AG08396 (cell line): Measurements from ENCODE around the gene SYNCRIP.
"Not testable (repeated sequence)": the region's sequence is repeated elsewhere in the genome, so short reads cannot be mapped to it uniquely, and the experiment has no call there.

Experiments
- DNase-seq: peaks from one replicate; pipeline ENCODE4 v3.0.0; 2012; ENCODE audit warnings: low spot score, mixed read lengths

SYNCRIP gene

GRCh38 chr6:85593438-85594196 lies 49.1 kb downstream of the SYNCRIP start, which contains the start of gene SNX14:
SNX14 (minus strand) TSS chr6:85593858; CDS start chr6:85593718, 140 bp downstream.
- peak; percentile 97 for DNase-seq

GRCh38 chr6:85592033-85592432 lies 50.7 kb downstream of the SYNCRIP start:
- DNase-seq = no peak

- DNase-seq = no peak
Observed at GRCh38 chr6:85591207-85591606, 51.5 kb downstream of the SYNCRIP start.

GRCh38 chr6:85585741-85586140 lies 56.9 kb downstream of the SYNCRIP start:
- DNase-seq = no peak

GRCh38 chr6:85582832-85583231 lies 59.9 kb downstream of the SYNCRIP start:
- not testable (repeated sequence) for DNase-seq

GRCh38 chr6:85581572-85581971 lies 61.1 kb downstream of the SYNCRIP start:
- no peak for DNase-seq

GRCh38 chr6:85580878-85581267 lies 61.8 kb downstream of the SYNCRIP start:
- DNase-seq = peak; percentile 15

- no peak for DNase-seq
Observed at GRCh38 chr6:85580118-85580877, 62.4 kb downstream of the SYNCRIP start.

GRCh38 chr6:85579581-85579980 lies 63.1 kb downstream of the SYNCRIP start:
- DNase-seq = no peak

GRCh38 chr6:85576476-85576875 lies 66.2 kb downstream of the SYNCRIP start:
- DNase-seq = no peak

- peak; percentile 52 for DNase-seq
Observed at GRCh38 chr6:85574932-85575598, 67.6 kb downstream of the SYNCRIP start.

GRCh38 chr6:85569323-85569722 lies 73.4 kb downstream of the SYNCRIP start:
- peak; percentile 22 for DNase-seq

GRCh38 chr6:85568411-85568810 lies 74.3 kb downstream of the SYNCRIP start:
- DNase-seq = no peak

- DNase-seq = no peak
Observed at GRCh38 chr6:85565736-85566135, 77.0 kb downstream of the SYNCRIP start.

GRCh38 chr6:85564223-85564622 lies 78.5 kb downstream of the SYNCRIP start:
- DNase-seq = not testable (repeated sequence)
